MG63 (cell line): Measurements from ENCODE around the gene BIRC6. TPM values are rescaled to one million over a fixed set of nuclear protein-coding genes. Genes with fewer than 3 reads are reported as not detected.
A peak's percentile ranks its signal among the peaks of the same experiment; 100 is the strongest.
"Not testable (repeated sequence)": the region's sequence is repeated elsewhere in the genome, so short reads cannot be mapped to it uniquely, and the experiment has no call there.

Source experiments
- DNase-seq: peaks from one replicate; pipeline ENCODE4 v3.0.0-alpha.2; 2020
- H3K27me3 ChIP-seq: fragments of 250-450 bp; sonication (Bioruptor Pico); 2 replicates; pipeline ENCODE4 v1.5.1; 2020; ENCODE audit warnings: mild to moderate bottlenecking, moderate library complexity
- H3K36me3 ChIP-seq: fragments of 250-450 bp; sonication (Bioruptor Pico); 2 replicates; pipeline ENCODE4 v1.5.1; 2020; ENCODE audit warnings: mild to moderate bottlenecking, moderate library complexity
- H3K4me3 ChIP-seq: fragments of 250-450 bp; sonication (Bioruptor Pico); 2 replicates; pipeline ENCODE4 v1.5.1; 2020; ENCODE audit warnings: mild to moderate bottlenecking, moderate library complexity
- H3K9me3 ChIP-seq: fragments of 250-450 bp; sonication (Bioruptor Pico); 2 replicates; pipeline ENCODE4 v1.5.1; 2020; ENCODE audit warnings: mild to moderate bottlenecking, moderate library complexity
- total RNA-seq: library from RNA; depleted of rRNA; stranded (reverse); fragments of >200 nt; shearing (Covaris generic); gene quantifications from 2 replicates; pipeline ENCODE4 v1.2.3, GENCODE V29; 2014; ENCODE audit warnings: low replicate concordance

BIRC6 gene
- total RNA-seq, 1 experiment from 2014 or later = 27.5 TPM

- Histone ChIP-seq H3K9me3 (no peaks in the 10 kb centered on the region), H3K4me3 (no peak overlapping the region), H3K27me3 (no peaks in the 10 kb centered on the region), H3K36me3 (peaks cover 32% of the 10 kb centered on the region)
- DNase-seq = no peak
Measured at GRCh38 chr2:32611366-32611765, 254.5 kb downstream of the BIRC6 start.

GRCh38 chr2:32611771-32612170, 254.9 kb downstream of the BIRC6 start:
- no peak for DNase-seq
- Histone ChIP-seq H3K36me3 (peaks cover 32% of the 10 kb centered on the region), H3K4me3 (no peak overlapping the region), H3K27me3 (no peaks in the 10 kb centered on the region), H3K9me3 (no peaks in the 10 kb centered on the region)

- H3K36me3 ChIP-seq = peaks cover 47% of the 10 kb centered on the region
- DNase-seq = no peak
- H3K4me3 ChIP-seq = no peak overlapping the region
- no peaks in the 10 kb centered on the region for H3K9me3 ChIP-seq
- no peaks in the 10 kb centered on the region for H3K27me3 ChIP-seq
Measured at GRCh38 chr2:32614084-32614483, 257.3 kb downstream of the BIRC6 start.

DNA sequence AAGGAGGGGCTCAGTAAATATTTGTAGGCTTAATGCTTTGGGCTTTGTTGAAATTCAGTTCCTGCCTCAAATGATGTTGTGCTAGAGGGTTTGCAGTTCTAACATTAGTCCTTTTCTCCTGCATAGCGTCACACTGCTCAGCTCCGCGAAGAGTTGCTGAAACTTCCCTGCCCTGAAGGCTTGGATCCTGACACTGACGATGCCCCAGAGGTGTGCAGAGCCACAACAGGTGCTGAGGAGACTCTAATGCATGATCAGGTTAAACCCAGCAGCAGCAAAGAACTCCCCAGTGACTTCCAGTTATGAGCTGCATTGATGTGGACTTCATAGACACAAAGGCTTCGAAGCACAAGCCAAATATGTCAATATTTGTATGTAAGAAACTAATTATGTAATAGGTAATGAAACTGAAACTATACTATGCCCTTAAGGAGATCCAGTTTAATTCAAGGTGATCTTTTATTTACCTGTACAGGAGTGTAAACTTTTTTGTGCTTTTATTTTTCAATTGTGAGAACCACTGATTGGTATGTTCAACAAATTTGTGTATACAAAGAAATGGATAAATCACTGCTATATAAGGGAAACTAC, 260.9 kb downstream of the BIRC6 start:
- DNase-seq = no peak
- H3K27me3 ChIP-seq = no peaks in the 10 kb centered on the region
- no peak overlapping the region for H3K4me3 ChIP-seq
- H3K9me3 ChIP-seq = no peaks in the 10 kb centered on the region
- H3K36me3 ChIP-seq = peaks cover 59% of the 10 kb centered on the region

DNA sequence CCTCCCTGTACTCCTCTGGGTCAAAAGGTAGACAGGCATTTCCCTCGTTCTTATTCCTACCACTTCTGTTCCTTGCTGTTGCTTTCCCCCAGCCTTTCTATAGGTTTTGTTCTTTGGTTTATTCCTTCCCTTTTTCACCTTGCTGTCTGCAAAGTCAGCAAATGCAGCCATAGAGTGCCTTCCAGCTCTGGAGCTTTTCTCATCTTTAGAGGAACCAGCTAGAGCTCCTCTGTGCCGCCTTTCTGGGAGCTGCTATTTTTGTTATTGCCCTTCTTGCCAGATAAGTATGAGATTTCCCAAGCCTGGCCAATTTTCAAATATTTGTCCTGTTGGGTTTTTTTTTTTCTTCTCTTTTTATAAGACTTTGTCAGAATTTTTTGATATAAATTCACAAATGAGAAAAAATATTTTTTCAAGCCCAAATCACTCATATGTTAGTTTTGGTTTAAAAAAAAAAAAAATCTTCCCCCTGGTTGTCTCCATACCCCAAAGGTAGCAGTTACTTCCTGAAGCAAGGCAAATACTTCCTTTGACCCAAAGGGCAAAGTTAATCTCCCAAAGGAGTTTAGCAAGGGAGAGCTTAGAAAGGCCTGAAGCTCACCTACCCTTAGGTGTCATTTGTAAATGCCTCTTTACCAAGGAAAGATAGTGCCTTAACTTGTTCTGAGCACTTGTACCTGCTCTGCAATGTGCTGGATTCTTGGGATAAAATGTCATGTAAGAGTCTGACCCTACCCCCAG, 265.9 kb downstream of the BIRC6 start:
- peaks cover 36% of the 10 kb centered on the region for H3K36me3 ChIP-seq
- no peak for DNase-seq
- H3K27me3 ChIP-seq = no peaks in the 10 kb centered on the region
- H3K4me3 ChIP-seq = no peak overlapping the region
- no peaks in the 10 kb centered on the region for H3K9me3 ChIP-seq

DNA sequence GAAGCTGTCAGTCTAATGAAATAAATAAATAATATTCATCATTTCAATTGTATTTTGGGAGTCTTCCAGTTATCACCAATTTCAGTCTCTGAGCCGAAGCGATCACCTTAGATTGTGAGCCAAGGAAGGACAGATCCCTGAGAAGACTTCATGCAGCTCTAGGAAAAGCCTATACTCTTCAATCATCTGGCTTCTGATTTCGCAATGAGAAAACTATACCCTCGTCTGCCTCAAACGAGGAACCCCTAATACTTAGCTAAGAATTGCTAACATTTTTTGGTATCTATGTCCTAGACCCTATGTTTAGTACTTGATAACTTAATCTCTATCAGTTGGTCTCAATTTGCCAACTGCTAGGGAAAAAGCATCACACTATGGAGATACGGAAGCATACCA, 266.5 kb downstream of the BIRC6 start:
- DNase-seq = no peak
- H3K4me3 ChIP-seq = no peak overlapping the region
- peaks cover 31% of the 10 kb centered on the region for H3K36me3 ChIP-seq

GRCh38 chr2:32624812-32625211, 268.0 kb downstream of the BIRC6 start:
- Histone ChIP-seq H3K9me3 (no peaks in the 10 kb centered on the region), H3K4me3 (no peak overlapping the region), H3K27me3 (no peaks in the 10 kb centered on the region), H3K36me3 (peaks cover 16% of the 10 kb centered on the region)
- no peak for DNase-seq

More for the DNA sequence above, 266.5 kb downstream of the BIRC6 start:
- Histone ChIP-seq H3K9me3 (no peaks in the 10 kb centered on the region), H3K27me3 (no peaks in the 10 kb centered on the region)

- Histone ChIP-seq H3K9me3 (no peaks in the 10 kb centered on the region), H3K4me3 (no peak overlapping the region), H3K27me3 (no peaks in the 10 kb centered on the region), H3K36me3 (peaks cover 17% of the 10 kb centered on the region)
- DNase-seq = no peak
Measured at GRCh38 chr2:32626639-32627221, 269.9 kb downstream of the BIRC6 start.

DNA sequence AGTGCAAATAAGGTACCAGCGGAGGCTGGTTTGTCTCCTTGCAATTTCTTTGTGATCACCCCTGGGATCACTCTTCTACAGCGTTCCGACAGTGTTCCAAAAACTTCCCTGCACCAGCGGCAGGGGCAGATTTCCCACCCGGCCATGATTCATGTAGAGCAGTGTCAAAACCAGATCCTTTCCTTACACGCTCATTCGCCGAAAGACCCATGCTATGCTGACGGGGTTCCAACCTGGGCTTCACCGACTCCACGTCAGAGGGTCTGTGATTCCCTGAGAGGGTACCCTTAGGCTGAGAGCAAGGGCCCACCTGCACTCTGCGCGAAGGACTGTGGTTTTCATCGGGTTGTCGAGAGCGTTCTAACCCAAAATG, 270.6 kb downstream of the BIRC6 start:
- Histone ChIP-seq H3K4me3 (peak overlapping the region; percentile 82), H3K36me3 (peaks cover 16% of the 10 kb centered on the region), H3K27me3 (no peaks in the 10 kb centered on the region), H3K9me3 (no peaks in the 10 kb centered on the region)
- DNase-seq = peak; percentile 62

DNA sequence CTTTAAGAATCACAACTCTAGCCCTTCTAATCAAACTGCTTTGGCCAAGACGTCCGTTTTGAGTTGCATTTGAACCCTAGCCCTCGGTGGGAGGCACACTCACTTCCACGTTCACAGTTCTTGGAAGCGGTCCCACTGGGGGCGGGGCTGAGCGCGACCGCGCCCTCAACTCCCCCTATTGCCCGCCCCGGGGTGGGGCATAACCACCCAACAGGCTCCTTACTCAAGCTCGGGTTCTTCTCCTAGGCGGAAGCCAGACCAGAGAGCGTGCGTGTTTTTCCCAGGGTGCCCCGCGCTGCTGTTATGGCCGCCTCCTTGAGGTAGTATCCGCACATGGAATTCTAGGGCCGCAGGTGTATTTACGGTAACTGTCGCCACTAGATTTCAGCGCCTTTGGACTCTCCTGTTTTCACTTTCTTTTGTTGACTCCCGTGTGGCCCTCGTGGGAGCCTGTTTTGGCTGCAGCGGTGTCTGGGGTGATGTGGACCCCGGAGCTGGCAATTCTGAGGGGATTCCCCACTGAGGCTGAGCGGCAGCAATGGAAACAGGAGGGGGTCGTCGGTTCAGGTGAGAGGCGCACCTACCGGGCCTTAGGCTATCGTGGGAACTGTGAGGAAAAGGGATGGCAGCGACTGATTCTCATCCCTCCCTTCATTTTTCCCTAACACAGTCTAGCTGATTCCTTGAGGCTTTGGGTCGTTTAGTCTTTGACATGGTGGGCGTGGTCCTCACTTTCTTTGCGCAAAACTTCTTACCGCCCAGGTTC, 271.2 kb downstream of the BIRC6 start, which contains the start of gene TTC27:
Gene TTC27, plus strand, starts transcription at position 237 of the 766 bp plus-strand sequence. Its CDS starts 243 bp downstream, at position 480.
- Histone ChIP-seq H3K27me3 (no peaks in the 10 kb centered on the region), H3K36me3 (peaks cover 21% of the 10 kb centered on the region), H3K4me3 (peak within 1 kb of the TSS; percentile 82), H3K9me3 (no peaks in the 10 kb centered on the region)
- DNase-seq = peak; percentile 95

- Histone ChIP-seq H3K27me3 (no peaks in the 10 kb centered on the region), H3K36me3 (peaks cover 54% of the 10 kb centered on the region), H3K9me3 (no peaks in the 10 kb centered on the region), H3K4me3 (no peak overlapping the region)
- DNase-seq = peak; percentile 63
Measured at GRCh38 chr2:32632089-32632488, 275.3 kb downstream of the BIRC6 start.

DNA sequence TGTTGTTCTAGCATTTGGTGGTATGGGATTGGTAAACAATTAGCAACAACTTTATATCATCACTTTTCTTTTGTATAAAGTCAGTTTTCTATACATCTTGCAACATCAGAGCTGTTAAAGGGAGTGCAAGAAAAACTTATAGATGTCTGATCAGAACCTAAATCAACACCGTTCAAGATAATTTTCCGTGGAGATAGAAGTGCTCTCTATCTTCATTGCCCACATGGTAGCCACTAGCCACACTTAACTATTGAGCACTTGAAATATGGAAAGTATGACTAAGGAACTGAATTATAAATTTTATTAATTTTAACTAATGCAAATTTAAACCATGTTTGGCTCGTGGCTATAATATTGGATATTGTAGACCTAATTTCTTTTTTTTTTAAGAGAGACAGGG, 276.2 kb downstream of the BIRC6 start:
- H3K4me3 ChIP-seq = no peak overlapping the region
- no peak for DNase-seq

DNA sequence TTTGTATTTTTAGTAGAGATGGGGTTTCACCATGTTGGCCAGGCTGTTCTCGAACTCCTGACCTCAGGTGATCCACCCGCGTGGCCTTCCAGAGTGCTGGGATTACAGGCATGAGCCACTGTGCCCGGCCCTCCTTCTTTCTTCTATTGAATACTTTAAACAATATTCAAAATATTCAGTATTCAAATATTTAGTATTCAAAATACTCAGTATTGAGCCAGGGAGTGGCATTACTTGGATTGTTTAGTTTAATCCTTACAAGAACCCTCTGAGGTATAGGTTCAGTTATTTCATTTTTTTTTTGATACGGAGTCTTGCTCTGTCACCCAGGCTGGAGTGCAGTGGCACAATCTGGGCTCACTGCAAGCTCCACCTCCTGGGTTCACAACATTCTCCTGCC, 281.7 kb downstream of the BIRC6 start:
- H3K36me3 ChIP-seq = peaks cover 75% of the 10 kb centered on the region
- DNase-seq, H3K27me3 ChIP-seq, H3K4me3 ChIP-seq, H3K9me3 ChIP-seq: not testable (repeated sequence)

More for the DNA sequence above, 276.2 kb downstream of the BIRC6 start:
- H3K36me3 ChIP-seq = peaks cover 60% of the 10 kb centered on the region
- H3K9me3 ChIP-seq = no peaks in the 10 kb centered on the region
- no peaks in the 10 kb centered on the region for H3K27me3 ChIP-seq

DNA sequence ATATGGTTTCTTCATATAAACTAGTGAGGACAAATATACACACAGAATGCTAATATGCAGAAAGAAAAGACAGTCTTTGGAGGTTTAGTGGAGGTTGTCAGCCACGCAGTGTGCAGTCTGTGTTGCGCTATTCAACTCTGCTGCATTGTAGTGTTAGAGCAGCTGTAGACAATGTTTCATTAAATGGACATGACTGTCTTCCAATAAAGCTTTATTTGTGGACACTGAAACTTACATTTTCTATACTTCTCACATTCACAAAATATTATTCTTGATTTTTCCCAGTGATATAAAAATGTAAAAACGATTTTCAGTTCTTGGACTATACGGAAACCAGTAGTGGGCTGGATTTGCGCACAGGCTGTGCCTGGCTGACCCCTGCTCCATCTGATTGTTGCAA, 284.4 kb downstream of the BIRC6 start:
- peaks cover 58% of the 10 kb centered on the region for H3K36me3 ChIP-seq
- no peak overlapping the region for H3K4me3 ChIP-seq
- H3K27me3 ChIP-seq = no peaks in the 10 kb centered on the region
- no peaks in the 10 kb centered on the region for H3K9me3 ChIP-seq
- DNase-seq = no peak

GRCh38 chr2:32647180-32647651, 290.4 kb downstream of the BIRC6 start:
- Histone ChIP-seq H3K36me3 (peaks cover 49% of the 10 kb centered on the region), H3K4me3 (no peak overlapping the region), H3K9me3 (no peaks in the 10 kb centered on the region), H3K27me3 (no peaks in the 10 kb centered on the region)
- DNase-seq = peak; percentile 3

- no peak for DNase-seq
- Histone ChIP-seq H3K9me3 (no peaks in the 10 kb centered on the region), H3K4me3 (no peak overlapping the region), H3K36me3 (peaks cover 36% of the 10 kb centered on the region), H3K27me3 (no peaks in the 10 kb centered on the region)
Measured at GRCh38 chr2:32652555-32653209, 295.9 kb downstream of the BIRC6 start.
